Measurements from ENCODE around the gene BICRA. TPM values are rescaled to one million over a fixed set of nuclear protein-coding genes. Genes with fewer than 3 reads are reported as not detected.

BICRA gene
- polyA plus RNA-seq, 1 of the 3 experiments (the other 2 are of a cell fraction): 1.4 TPM

- no peak for DNase-seq
- Histone ChIP-seq H3K9me2 (no peaks in the 10 kb centered on the region), H2AFZ (ENCODE audit: low read depth) (no peak overlapping the region), H3K27me3 (ENCODE audit: insufficient read depth) (no peaks in the 10 kb centered on the region), H3K4me3 (ENCODE audit: low read depth in 2 of 2, low read length in 1 of 2) (no peak overlapping the region), H3K9me3 (no peaks in the 10 kb centered on the region), H3K4me1 (ENCODE audit: control insufficient read depth in 1 of 2, insufficient read depth in 2 of 2, low read depth in 1 of 2, low read length in 1 of 2) (peaks cover 0 to 3% of the 10 kb centered on the region in 2 experiments; a peak in 1 of 4 replicates), H4K20me1 (ENCODE audit: insufficient read depth) (peaks cover 67% of the 10 kb centered on the region), H3K36me3 (replicated peaks in 1 of 2; ENCODE audit: control insufficient read depth in 1 of 2, insufficient read depth in 2 of 2, low read length in 1 of 2) (no peaks in the 10 kb centered on the region), H3K27ac (ENCODE audit: low read depth in 2 of 2, low read length in 1 of 2) (no peak overlapping the region), H3K4me2 (no peak overlapping the region), H3K9ac (no peak overlapping the region), H3F3A (replicated peaks; ENCODE audit: insufficient read depth) (no peaks in the 10 kb centered on the region), H3K79me2 (ENCODE audit: insufficient read depth) (peaks cover 93% of the 10 kb centered on the region)
- POLR2A ChIA-PET: no interaction called here
- WGBS (ENCODE audit: low lambda C conversion rate): 79% methylated on average over 3 of the region's 3 CpGs
- no peak for TF ChIP-seq CTCF (IDR thresholded peaks at IDR 0.05)
- TF ChIP-seq, protein P1, sequence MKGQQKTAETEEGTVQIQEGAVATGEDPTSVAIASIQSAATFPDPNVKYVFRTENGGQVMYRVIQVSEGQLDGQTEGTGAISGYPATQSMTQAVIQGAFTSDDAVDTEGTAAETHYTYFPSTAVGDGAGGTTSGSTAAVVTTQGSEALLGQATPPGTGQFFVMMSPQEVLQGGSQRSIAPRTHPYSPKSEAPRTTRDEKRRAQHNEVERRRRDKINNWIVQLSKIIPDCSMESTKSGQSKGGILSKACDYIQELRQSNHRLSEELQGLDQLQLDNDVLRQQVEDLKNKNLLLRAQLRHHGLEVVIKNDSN (IDR thresholded peaks at IDR 0.05; ENCODE audit: borderline replicate concordance, low read depth): no peak
- no peak for TF ChIP-seq TCF12 (IDR thresholded peaks at IDR 0.05)
- TF ChIP-seq FOXJ3 (CRISPR knock-in tag; IDR thresholded peaks at IDR 0.05): no peak
- TF ChIP-seq, protein P2, sequence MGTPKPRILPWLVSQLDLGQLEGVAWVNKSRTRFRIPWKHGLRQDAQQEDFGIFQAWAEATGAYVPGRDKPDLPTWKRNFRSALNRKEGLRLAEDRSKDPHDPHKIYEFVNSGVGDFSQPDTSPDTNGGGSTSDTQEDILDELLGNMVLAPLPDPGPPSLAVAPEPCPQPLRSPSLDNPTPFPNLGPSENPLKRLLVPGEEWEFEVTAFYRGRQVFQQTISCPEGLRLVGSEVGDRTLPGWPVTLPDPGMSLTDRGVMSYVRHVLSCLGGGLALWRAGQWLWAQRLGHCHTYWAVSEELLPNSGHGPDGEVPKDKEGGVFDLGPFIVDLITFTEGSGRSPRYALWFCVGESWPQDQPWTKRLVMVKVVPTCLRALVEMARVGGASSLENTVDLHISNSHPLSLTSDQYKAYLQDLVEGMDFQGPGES (IDR thresholded peaks at IDR 0.05; ENCODE audit: low read depth, low read length): no peak
- no peak for TF ChIP-seq MEF2A (IDR thresholded peaks at IDR 0.05; ENCODE audit: borderline replicate concordance, low read depth)
- no peak for TF ChIP-seq RAD21 (IDR thresholded peaks at IDR 0.05; ENCODE audit: low read length)
- no peak for TF ChIP-seq EZH2phosphoT487 (IDR thresholded peaks at IDR 0.05; ENCODE audit: borderline replicate concordance, low read depth)
- no peak for TF ChIP-seq MXI1 (IDR thresholded peaks at IDR 0.05; ENCODE audit: low read depth, low read length)
- CTCF ChIA-PET: interaction anchor here (0.9 kb wide), 1 partner anchor 42 kb away, joined by 3 read pairs; no protein-coding TSS in a partner anchor
Observed at GRCh38 chr19:47652285-47652684, 43.4 kb downstream of the BICRA start.

GRCh38 chr19:47653856-47654255, 44.9 kb downstream of the BICRA start:
- no peak overlapping the region for H3K27ac ChIP-seq (ENCODE audit: low read depth in 2 of 2, low read length in 1 of 2)
- H3K4me3 ChIP-seq (ENCODE audit: low read depth in 2 of 2, low read length in 1 of 2): no peak overlapping the region
- peaks cover 93% of the 10 kb centered on the region for H3K79me2 ChIP-seq (ENCODE audit: insufficient read depth)
- H3F3A ChIP-seq (replicated peaks; ENCODE audit: insufficient read depth): no peaks in the 10 kb centered on the region
- no peak overlapping the region for H3K9ac ChIP-seq
- no peaks in the 10 kb centered on the region for H3K4me1 ChIP-seq (ENCODE audit: control insufficient read depth in 1 of 2, insufficient read depth in 2 of 2, low read depth in 1 of 2, low read length in 1 of 2)
- no peaks in the 10 kb centered on the region for H3K9me3 ChIP-seq
- DNase-seq: no peak
- CTCF ChIA-PET: no interaction called here
- H3K4me2 ChIP-seq: no peak overlapping the region
- WGBS (ENCODE audit: low lambda C conversion rate): 97% methylated on average over 13 of the region's 13 CpGs
- H3K27me3 ChIP-seq (ENCODE audit: insufficient read depth): no peaks in the 10 kb centered on the region
- no peaks in the 10 kb centered on the region for H3K9me2 ChIP-seq
- peaks cover 65% of the 10 kb centered on the region for H4K20me1 ChIP-seq (ENCODE audit: insufficient read depth)
- no peaks in the 10 kb centered on the region for H3K36me3 ChIP-seq (replicated peaks in 1 of 2; ENCODE audit: control insufficient read depth in 1 of 2, insufficient read depth in 2 of 2, low read length in 1 of 2)
- POLR2A ChIA-PET: no interaction called here
- no peak overlapping the region for H2AFZ ChIP-seq (ENCODE audit: low read depth)
- TF ChIP-seq PBX3 (IDR thresholded peaks at IDR 0.05) (no peak), GATA2 (CRISPR knock-in tag; IDR thresholded peaks at IDR 0.05) (no peak), YY1 (IDR thresholded peaks at IDR 0.05; ENCODE audit: low read depth) (no peak), RCOR1 (IDR thresholded peaks at IDR 0.05; ENCODE audit: low read length) (no peak), GABPA (IDR thresholded peaks at IDR 0.05; ENCODE audit: low read depth) (no peak), TCF12 (IDR thresholded peaks at IDR 0.05) (no peak), ZBTB33 (IDR thresholded peaks at IDR 0.05; ENCODE audit: borderline replicate concordance, low read depth) (no peak), SIN3A (IDR thresholded peaks at IDR 0.05; ENCODE audit: borderline replicate concordance, low read depth, low read length) (no peak), SMC3 (IDR thresholded peaks at IDR 0.05; ENCODE audit: low read depth, low read length) (no peak), EZH2phosphoT487 (IDR thresholded peaks at IDR 0.05; ENCODE audit: borderline replicate concordance, low read depth) (no peak), ELF1 (IDR thresholded peaks at IDR 0.05) (no peak), RAD21 (IDR thresholded peaks at IDR 0.05; ENCODE audit: low read length) (no peak)
- TF ChIP-seq, protein P2 (IDR thresholded peaks at IDR 0.05; ENCODE audit: low read depth, low read length): no peak
- TF ChIP-seq, protein P3, sequence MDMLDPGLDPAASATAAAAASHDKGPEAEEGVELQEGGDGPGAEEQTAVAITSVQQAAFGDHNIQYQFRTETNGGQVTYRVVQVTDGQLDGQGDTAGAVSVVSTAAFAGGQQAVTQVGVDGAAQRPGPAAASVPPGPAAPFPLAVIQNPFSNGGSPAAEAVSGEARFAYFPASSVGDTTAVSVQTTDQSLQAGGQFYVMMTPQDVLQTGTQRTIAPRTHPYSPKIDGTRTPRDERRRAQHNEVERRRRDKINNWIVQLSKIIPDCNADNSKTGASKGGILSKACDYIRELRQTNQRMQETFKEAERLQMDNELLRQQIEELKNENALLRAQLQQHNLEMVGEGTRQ (IDR thresholded peaks at IDR 0.05; ENCODE audit: borderline replicate concordance, low read depth, low read length): no peak

Measured in SK-N-SH (cell line).